Skeletal muscle tissue (tissue), 4 donors: ENCODE measurements around the gene ZNF541. TPM values are rescaled to one million over a fixed set of nuclear protein-coding genes. Genes with fewer than 3 reads are reported as not detected.
A peak's percentile ranks its signal among the peaks of the same experiment; 100 is the strongest.

Source experiments
- H3K27ac ChIP-seq: one replicate; pipeline ENCODE4 v1.7.0; 2013; ENCODE audit warnings: mild to moderate bottlenecking, low read depth, low read length, inconsistent platforms
- H3K27me3 ChIP-seq, 3 donors: one replicate each; pipeline ENCODE4 v1.7.0; 2013; ENCODE audit warnings: low read length in 3 of 3; ENCODE audit not compliant: control insufficient read depth in 3 of 3, insufficient read depth in 3 of 3
- H3K36me3 ChIP-seq, 3 donors: one replicate each; pipeline ENCODE4 v1.7.0; 2013; ENCODE audit warnings: low read length in 3 of 3; ENCODE audit not compliant: control insufficient read depth in 3 of 3, insufficient read depth in 3 of 3
- H3K4me1 ChIP-seq, 3 donors: one replicate each; pipeline ENCODE4 v1.7.0; 2013; ENCODE audit warnings: low read length in 3 of 3, mild to moderate bottlenecking in 3 of 3; ENCODE audit not compliant: control insufficient read depth in 3 of 3, insufficient read depth in 3 of 3
- H3K4me3 ChIP-seq, 3 donors: one replicate each; pipeline ENCODE4 v1.7.0; 2013; ENCODE audit warnings: low read length in 3 of 3
- H3K9ac ChIP-seq, 3 donors: one replicate each; pipeline ENCODE4 v1.7.0; 2013; ENCODE audit warnings: low read length in 3 of 3, mild to moderate bottlenecking in 3 of 3, moderate library complexity in 2 of 3, low read depth in 1 of 3
- H3K9me3 ChIP-seq, 3 donors: one replicate each; pipeline ENCODE4 v1.7.0; 2013; ENCODE audit warnings: low read length in 3 of 3; ENCODE audit not compliant: control insufficient read depth in 3 of 3
- total RNA-seq: library from RNA; depleted of rRNA; stranded (reverse); fragments of >200 nt; gene quantifications from one replicate; pipeline ENCODE4 v1.2.3, GENCODE V29; 2014
- donor health status: Osteomylitis.

Gene ZNF541
- not detected for total RNA-seq

DNA sequence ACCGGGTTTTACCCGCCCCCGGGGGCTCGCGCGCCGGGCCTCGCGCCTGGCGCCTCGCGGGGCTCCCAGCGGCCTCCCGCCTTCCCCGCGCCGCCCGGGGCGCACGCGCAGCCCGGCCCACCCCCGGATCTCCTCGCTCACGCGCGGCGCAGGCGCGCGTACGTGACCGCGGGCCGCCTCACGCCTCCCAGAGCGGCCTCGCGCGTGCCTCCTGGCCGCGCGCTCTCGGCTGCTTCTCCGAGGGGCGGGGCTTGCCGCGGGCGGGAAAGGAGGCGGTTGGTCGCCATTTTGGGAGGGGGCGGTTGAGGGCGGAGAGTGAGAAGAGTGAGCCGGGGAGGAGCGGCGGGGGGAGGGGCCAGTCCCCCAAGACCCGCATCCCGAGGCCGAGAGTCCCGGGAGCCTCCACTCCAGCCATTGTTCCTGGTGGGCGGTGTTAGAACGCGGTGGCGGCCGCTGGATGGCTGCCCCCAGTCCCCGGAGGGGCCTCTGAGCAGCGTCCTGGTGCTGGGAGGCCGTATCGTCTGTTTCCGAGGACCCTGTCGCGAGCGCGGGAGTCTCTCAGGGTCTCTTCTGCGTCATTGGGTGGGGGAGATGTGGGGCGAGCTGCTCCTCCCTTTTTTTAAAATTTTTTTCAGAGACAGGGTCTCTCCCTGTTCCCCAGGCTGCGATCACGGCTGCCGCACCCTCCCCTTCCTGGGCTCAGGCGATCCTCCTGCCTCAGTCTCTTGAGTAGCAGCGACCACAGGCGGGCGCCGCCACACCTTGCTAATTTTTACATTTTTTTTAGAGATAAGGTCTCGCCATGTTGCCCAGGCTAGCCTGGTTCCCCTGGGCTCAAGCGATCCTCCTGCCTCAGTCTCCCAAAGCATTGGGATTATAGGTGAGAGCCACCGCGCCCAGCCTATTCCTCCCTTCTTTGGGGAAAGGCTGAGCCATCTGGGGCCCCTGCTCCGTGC, at the start of gene ZNF541:
Gene ZNF541, minus strand, starts transcription at position 78 of the 956 bp plus-strand sequence. CDS start 17,292 bp downstream, outside the sequence.
- H3K4me3 ChIP-seq, result peak within 1 kb of the TSS in 2 of 3 donors; percentile 36 to 60
- no peaks in the 10 kb centered on the region for H3K36me3 ChIP-seq
- H3K9me3 ChIP-seq, result no peaks in the 10 kb centered on the region
- no peak within 1 kb of the TSS for H3K9ac ChIP-seq
- H3K27me3 ChIP-seq, result peaks cover 0 to 16% (median 6%) of the 10 kb centered on the region in 3 donors
- H3K4me1 ChIP-seq, result peaks cover 0 to 2% (median 0%) of the 10 kb centered on the region in 3 donors
- no peak within 1 kb of the TSS for H3K27ac ChIP-seq

DNA sequence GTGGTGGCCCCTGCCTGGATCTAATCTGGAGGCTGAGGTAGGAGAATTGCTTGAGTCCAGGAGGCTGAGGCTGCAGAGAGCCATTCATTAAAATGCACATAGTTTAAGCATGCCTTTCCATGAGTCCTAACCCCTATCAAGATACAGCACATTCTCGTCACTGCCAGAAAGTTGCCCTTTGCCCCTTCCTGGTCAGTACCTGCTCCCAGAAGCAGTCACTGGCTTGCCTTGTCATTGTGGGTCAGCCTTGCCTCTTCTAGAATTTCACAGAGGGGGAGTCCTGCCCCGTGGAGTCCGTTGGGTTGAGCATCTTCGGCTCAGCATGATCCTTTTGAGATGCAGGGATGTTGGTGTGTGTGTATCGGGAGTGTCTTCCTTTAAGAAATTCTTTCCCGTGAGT, 46.8 kb upstream of the ZNF541 start:
- Histone ChIP-seq H3K9ac (peak overlapping the region in 1 of 3 donors; percentile 41), H3K4me3 (no peak overlapping the region), H3K9me3 (no peaks in the 10 kb centered on the region), H3K27me3 (no peaks in the 10 kb centered on the region), H3K27ac (no peak overlapping the region), H3K36me3 (peaks cover 0 to 8% (median 3%) of the 10 kb centered on the region in 3 donors), H3K4me1 (peaks cover 24 to 41% (median 36%) of the 10 kb centered on the region in 3 donors)

- H3K27ac ChIP-seq, result peak overlapping the region; percentile 51
- peaks cover 2 to 5% (median 3%) of the 10 kb centered on the region in 3 donors for H3K36me3 ChIP-seq
- H3K4me3 ChIP-seq, result peak overlapping the region in 1 of 3 donors; percentile 19
- H3K9me3 ChIP-seq, result no peaks in the 10 kb centered on the region
- no peaks in the 10 kb centered on the region for H3K27me3 ChIP-seq
- peaks cover 25 to 38% (median 36%) of the 10 kb centered on the region in 3 donors for H3K4me1 ChIP-seq
- peak overlapping the region in 2 of 3 donors; percentile 9 to 32 for H3K9ac ChIP-seq
Measured at GRCh38 chr19:47618771-47619170, 45.8 kb upstream of the ZNF541 start.

DNA sequence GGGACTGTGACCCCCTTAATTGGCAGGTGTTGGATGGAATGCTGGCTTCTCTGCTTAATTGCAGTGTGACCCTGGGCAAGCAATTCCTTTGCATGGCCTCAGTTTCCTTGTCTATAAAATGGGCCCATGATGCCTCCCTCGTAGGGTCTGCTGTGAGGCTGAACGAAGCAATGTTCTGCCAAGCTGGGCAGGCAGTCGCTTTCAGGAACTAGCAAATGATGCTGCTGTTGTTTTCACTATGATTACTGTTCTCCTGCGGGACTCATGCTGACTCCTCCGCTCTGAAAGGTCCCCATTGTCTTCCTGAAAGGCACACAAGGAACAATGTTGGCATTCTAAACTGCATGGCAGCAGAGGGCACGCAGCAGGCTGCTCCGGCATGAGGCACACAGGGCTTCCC, 42.8 kb upstream of the ZNF541 start:
- no peak overlapping the region for H3K27ac ChIP-seq
- no peak overlapping the region for H3K4me3 ChIP-seq
- no peaks in the 10 kb centered on the region for H3K27me3 ChIP-seq
- H3K9ac ChIP-seq, result no peak overlapping the region
- peaks cover 0 to 2% (median 2%) of the 10 kb centered on the region in 3 donors for H3K36me3 ChIP-seq
- H3K9me3 ChIP-seq, result no peaks in the 10 kb centered on the region
- H3K4me1 ChIP-seq, result peaks cover 45 to 59% (median 53%) of the 10 kb centered on the region in 3 donors

- Histone ChIP-seq H3K27ac (no peak overlapping the region), H3K4me3 (no peak overlapping the region), H3K9ac (no peak overlapping the region), H3K27me3 (no peaks in the 10 kb centered on the region), H3K4me1 (peaks cover 50 to 63% (median 57%) of the 10 kb centered on the region in 3 donors), H3K36me3 (peaks cover 0 to 2% (median 0%) of the 10 kb centered on the region in 3 donors), H3K9me3 (no peaks in the 10 kb centered on the region)
Measured at GRCh38 chr19:47615230-47615629, 42.3 kb upstream of the ZNF541 start.

DNA sequence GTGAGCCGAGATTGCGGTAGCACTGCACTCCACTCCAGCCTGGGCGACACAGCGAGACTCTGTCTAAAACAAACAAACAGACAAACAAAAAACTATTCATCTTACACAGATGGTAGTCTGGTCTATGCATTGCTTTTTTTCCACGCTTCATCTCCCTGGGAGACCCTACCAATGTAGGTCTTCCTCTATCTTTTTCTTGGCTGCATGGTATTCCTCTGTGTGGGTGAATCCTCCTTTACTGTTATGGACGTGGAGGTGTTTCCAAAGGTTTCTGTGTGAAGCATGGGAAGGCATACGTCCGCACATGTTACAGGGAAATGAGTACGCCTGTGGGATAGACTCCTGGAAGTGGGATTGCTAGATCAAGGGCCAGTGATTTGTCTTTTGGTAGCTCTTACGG, 41.6 kb upstream of the ZNF541 start:
- no peak overlapping the region for H3K27ac ChIP-seq
- no peaks in the 10 kb centered on the region for H3K27me3 ChIP-seq
- H3K36me3 ChIP-seq, result peaks cover 0 to 2% (median 0%) of the 10 kb centered on the region in 3 donors
- peaks cover 44 to 60% (median 51%) of the 10 kb centered on the region in 3 donors for H3K4me1 ChIP-seq
- H3K4me3 ChIP-seq, result no peak overlapping the region
- no peak overlapping the region for H3K9ac ChIP-seq
- no peaks in the 10 kb centered on the region for H3K9me3 ChIP-seq

DNA sequence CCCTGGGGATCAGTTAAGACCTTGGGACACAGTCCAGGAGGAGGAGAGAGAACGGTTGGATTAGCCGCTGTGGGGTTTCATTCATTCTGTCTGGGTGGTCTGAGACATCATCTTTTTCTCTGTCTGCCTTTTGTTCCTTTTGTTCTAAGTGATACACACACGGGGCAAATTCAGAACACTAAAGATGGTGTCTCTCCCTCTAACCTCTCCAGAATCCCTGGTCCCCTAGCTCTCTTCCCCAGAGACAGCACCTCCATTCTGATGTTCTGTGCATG, 41.0 kb upstream of the ZNF541 start:
- no peak overlapping the region for H3K9ac ChIP-seq

DNA sequence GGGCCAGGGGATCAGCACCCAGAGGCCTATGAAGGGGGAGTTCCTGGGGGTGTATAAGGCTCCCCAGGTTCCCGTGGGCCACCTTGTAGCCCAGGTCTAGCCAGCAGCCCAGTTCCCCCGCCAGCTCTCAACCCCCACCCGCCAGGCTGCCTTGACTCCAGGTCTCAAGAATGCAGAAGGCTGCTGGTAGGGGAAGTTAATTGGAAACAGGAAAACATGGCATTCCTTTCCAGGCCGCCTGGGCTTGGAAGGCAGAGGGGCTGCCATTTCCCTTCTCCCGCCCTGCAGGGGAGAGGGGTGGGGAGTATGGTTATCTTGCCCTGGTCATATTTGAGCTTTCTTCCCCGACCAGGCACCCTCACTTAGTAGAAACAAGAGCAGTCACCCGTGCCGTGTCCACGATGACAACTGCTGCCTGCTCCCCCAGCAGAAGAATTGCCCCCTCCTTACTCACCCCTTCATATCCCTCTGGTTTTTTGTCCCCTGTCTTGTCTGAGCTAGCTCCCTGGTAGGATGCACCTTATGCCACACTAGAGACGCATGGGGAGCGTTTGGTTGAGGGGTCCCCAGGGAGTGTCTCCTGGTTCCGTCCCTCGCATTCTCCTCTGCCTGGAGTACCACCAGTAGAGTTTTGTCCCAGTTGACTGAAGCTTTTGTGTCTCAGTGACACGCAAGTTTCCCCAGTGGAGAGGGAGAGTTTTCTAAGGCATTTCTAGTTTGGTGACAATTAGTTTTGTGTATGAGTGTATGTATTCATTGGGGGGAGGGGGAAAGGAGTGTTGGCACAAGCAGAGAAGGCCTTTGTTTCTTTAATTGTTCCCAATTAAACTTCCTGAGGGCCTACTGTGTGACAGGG, 40.4 kb upstream of the ZNF541 start:
- Histone ChIP-seq H3K9ac (peak overlapping the region in 2 of 3 donors; percentile 19 to 21), H3K27ac (no peak overlapping the region), H3K4me3 (no peak overlapping the region), H3K36me3 (peaks cover 0 to 2% (median 0%) of the 10 kb centered on the region in 3 donors), H3K9me3 (no peaks in the 10 kb centered on the region), H3K4me1 (peaks cover 38 to 54% (median 44%) of the 10 kb centered on the region in 3 donors), H3K27me3 (no peaks in the 10 kb centered on the region)

More for the DNA sequence above, 41.0 kb upstream of the ZNF541 start:
- Histone ChIP-seq H3K4me1 (peaks cover 43 to 60% (median 47%) of the 10 kb centered on the region in 3 donors), H3K9me3 (no peaks in the 10 kb centered on the region), H3K4me3 (no peak overlapping the region), H3K27me3 (no peaks in the 10 kb centered on the region), H3K27ac (no peak overlapping the region), H3K36me3 (peaks cover 0 to 2% (median 0%) of the 10 kb centered on the region in 3 donors)

GRCh38 chr19:47610902-47611301, 38.0 kb upstream of the ZNF541 start:
- H3K9me3 ChIP-seq, result no peaks in the 10 kb centered on the region
- no peaks in the 10 kb centered on the region for H3K27me3 ChIP-seq
- H3K4me3 ChIP-seq, result peak overlapping the region; percentile 49 to 77 (median 63)
- peak overlapping the region; percentile 80 to 84 (median 83) for H3K9ac ChIP-seq
- peak overlapping the region; percentile 88 for H3K27ac ChIP-seq
- H3K36me3 ChIP-seq, result peaks cover 0 to 2% (median 0%) of the 10 kb centered on the region in 3 donors
- H3K4me1 ChIP-seq, result peaks cover 37 to 51% (median 37%) of the 10 kb centered on the region in 3 donors
